ENCODE results near the gene WIF1. TPM values are rescaled to one million over a fixed set of nuclear protein-coding genes. Genes with fewer than 3 reads are reported as not detected.

WIF1 gene
- total RNA-seq, 1 experiment from 2014 or later, result not detected

DNA sequence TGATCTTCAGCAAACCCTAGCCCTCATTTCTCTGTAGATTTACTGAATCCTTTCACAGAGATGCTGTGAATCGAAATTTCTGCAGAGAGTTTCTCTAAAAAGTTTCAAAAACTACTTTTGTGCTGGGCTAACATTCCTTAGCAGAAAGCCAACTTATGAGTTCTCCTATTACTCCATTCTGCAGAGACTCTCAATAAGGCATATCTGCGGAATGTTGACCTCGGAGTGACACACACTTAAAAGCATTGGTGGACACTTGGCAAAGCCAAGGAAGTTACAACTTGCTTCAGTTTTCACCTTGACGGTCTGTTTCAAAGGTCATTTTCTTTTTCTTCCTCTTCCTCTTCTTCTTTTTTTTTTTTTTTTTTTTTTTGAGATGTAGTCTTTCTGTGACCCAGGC, 75.8 kb downstream of the WIF1 start:
- Histone ChIP-seq H3K79me2 (ENCODE audit: low read depth) (no peaks in the 10 kb centered on the region), H3K4me1 (replicated peaks; ENCODE audit: insufficient read depth) (no peaks in the 10 kb centered on the region), H3K36me3 (ENCODE audit: low read depth) (no peaks in the 10 kb centered on the region), H3K9me2 (ENCODE audit: insufficient read depth) (no peaks in the 10 kb centered on the region), H2AFZ (no peak overlapping the region), H3K4me3 (no peak overlapping the region), H3K27me3 (ENCODE audit: insufficient read depth, low read depth) (no peaks in the 10 kb centered on the region; the same call in 1 of the 2 replicates), H4K20me1 (ENCODE audit: insufficient read depth) (no peaks in the 10 kb centered on the region), H3K9me3 (ENCODE audit: insufficient read depth, low read depth) (no peaks in the 10 kb centered on the region), H3K4me2 (no peak overlapping the region), H3K27ac (no peak overlapping the region), H3F3A (ENCODE audit: insufficient read depth, low read depth) (no peaks in the 10 kb centered on the region)
- ChIA-PET CTCF (no interaction called here), POLR2A (ENCODE audit: unreplicated experiment) (no interaction called here)
- no TSS peak for BruUV-seq (replicated peaks)
- no peak for DNase-seq
- TF ChIP-seq, protein P1, sequence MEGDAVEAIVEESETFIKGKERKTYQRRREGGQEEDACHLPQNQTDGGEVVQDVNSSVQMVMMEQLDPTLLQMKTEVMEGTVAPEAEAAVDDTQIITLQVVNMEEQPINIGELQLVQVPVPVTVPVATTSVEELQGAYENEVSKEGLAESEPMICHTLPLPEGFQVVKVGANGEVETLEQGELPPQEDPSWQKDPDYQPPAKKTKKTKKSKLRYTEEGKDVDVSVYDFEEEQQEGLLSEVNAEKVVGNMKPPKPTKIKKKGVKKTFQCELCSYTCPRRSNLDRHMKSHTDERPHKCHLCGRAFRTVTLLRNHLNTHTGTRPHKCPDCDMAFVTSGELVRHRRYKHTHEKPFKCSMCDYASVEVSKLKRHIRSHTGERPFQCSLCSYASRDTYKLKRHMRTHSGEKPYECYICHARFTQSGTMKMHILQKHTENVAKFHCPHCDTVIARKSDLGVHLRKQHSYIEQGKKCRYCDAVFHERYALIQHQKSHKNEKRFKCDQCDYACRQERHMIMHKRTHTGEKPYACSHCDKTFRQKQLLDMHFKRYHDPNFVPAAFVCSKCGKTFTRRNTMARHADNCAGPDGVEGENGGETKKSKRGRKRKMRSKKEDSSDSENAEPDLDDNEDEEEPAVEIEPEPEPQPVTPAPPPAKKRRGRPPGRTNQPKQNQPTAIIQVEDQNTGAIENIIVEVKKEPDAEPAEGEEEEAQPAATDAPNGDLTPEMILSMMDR (conservative IDR thresholded peaks at IDR 0.05), result no peak
- TF ChIP-seq EZH2 (IDR thresholded peaks at IDR 0.05; ENCODE audit: low read depth), result no peak
- intact Hi-C loops (cut with micrococcal nuclease; ENCODE audit: unreplicated experiment), result no loop called here

DNA sequence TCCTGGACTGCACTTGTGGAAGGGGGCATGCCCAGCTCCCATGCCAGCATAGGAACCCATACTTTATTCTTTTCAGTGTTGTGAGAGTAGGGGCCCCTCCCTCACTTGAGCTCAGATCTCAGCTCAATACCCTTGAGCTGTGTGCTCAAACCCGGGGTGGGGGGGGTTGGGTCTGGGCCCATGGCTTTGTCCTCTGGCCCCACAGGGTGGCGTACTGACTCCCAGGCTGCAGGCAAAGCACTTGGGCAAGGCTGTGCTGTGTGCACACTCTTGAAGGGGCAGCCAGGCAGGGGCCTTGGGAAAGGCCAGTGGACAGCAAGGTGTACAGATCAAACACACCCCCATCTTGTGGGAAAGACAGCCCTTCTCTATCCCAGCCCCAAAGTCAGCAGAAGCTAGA, 81.8 kb downstream of the WIF1 start:
- no peak overlapping the region for H3K27ac ChIP-seq
- H3K9me3 ChIP-seq (ENCODE audit: insufficient read depth, low read depth), result no peaks in the 10 kb centered on the region
- H2AFZ ChIP-seq, result no peak overlapping the region
- intact Hi-C loops (cut with micrococcal nuclease; ENCODE audit: unreplicated experiment), result no loop called here
- H3K79me2 ChIP-seq (ENCODE audit: low read depth), result no peaks in the 10 kb centered on the region
- POLR2A ChIA-PET (ENCODE audit: unreplicated experiment), result no interaction called here
- H3K9me2 ChIP-seq (ENCODE audit: insufficient read depth), result no peaks in the 10 kb centered on the region
- H3K4me3 ChIP-seq, result no peak overlapping the region
- no peak for DNase-seq
- CTCF ChIA-PET, result no interaction called here
- H4K20me1 ChIP-seq (ENCODE audit: insufficient read depth), result no peaks in the 10 kb centered on the region
- H3F3A ChIP-seq (ENCODE audit: insufficient read depth, low read depth), result no peaks in the 10 kb centered on the region
- no peaks in the 10 kb centered on the region for H3K4me1 ChIP-seq (replicated peaks; ENCODE audit: insufficient read depth)
- BruUV-seq (replicated peaks), result no TSS peak
- TF ChIP-seq, protein P1 (conservative IDR thresholded peaks at IDR 0.05), result no peak
- no peak for TF ChIP-seq EZH2 (IDR thresholded peaks at IDR 0.05; ENCODE audit: low read depth)
- H3K27me3 ChIP-seq (ENCODE audit: insufficient read depth, low read depth), result peaks cover 32% of the 10 kb centered on the region
- no peaks in the 10 kb centered on the region for H3K36me3 ChIP-seq (ENCODE audit: low read depth)
- no peak overlapping the region for H3K4me2 ChIP-seq

DNA sequence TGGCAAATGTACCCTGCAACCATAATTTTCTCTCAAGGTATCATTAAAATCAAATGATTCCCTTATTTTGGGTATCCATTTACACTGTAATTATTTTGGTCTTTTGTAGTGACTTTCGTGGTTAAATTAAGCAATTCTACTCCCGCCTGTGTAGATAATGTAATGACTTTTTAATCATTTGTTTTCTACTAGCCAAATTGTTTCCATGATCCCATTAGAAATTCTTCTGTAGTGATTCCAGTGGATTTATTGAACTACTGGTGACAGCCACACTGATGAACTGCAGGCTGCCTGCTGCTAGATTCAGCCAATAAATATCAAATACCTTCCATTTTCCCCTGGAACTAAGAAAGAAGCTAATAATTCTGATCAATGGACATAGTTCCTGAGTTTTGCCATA, 96.0 kb downstream of the WIF1 start:
- POLR2A ChIA-PET (ENCODE audit: unreplicated experiment), result no interaction called here
- no peak overlapping the region for H3K4me2 ChIP-seq
- no TSS peak for BruUV-seq (replicated peaks)

More for the DNA sequence above, 96.0 kb downstream of the WIF1 start:
- Histone ChIP-seq H3F3A (ENCODE audit: insufficient read depth, low read depth) (no peaks in the 10 kb centered on the region), H3K9me2 (ENCODE audit: insufficient read depth) (no peaks in the 10 kb centered on the region), H3K79me2 (ENCODE audit: low read depth) (no peaks in the 10 kb centered on the region), H3K27ac (no peak overlapping the region), H3K27me3 (ENCODE audit: insufficient read depth, low read depth) (peaks cover 39% of the 10 kb centered on the region), H3K36me3 (ENCODE audit: low read depth) (no peaks in the 10 kb centered on the region), H3K4me1 (replicated peaks; ENCODE audit: insufficient read depth) (no peaks in the 10 kb centered on the region), H4K20me1 (ENCODE audit: insufficient read depth) (no peaks in the 10 kb centered on the region), H3K4me3 (no peak overlapping the region), H2AFZ (no peak overlapping the region), H3K9me3 (ENCODE audit: insufficient read depth, low read depth) (no peaks in the 10 kb centered on the region)
- no peak for DNase-seq
- no peak for TF ChIP-seq EZH2 (IDR thresholded peaks at IDR 0.05; ENCODE audit: low read depth)
- TF ChIP-seq, protein P1 (conservative IDR thresholded peaks at IDR 0.05), result no peak
- intact Hi-C loops (cut with micrococcal nuclease; ENCODE audit: unreplicated experiment), result no loop called here
- CTCF ChIA-PET, result no interaction called here

All from PC-9 (cell line).